GM12801 (cell line): ENCODE data around the gene SERPINB3.
"Not testable (repeated sequence)": the region's sequence is repeated elsewhere in the genome, so short reads cannot be mapped to it uniquely, and the experiment has no call there.

ENCODE experiments used
- TF ChIP-seq, protein P1 (sequence below): IDR thresholded peaks from one replicate; pipeline ENCODE4 v1.5.1; 2011; ENCODE audit warnings: control low read depth; ENCODE audit not compliant: insufficient read length; ENCODE audit errors: extremely low read depth

Gene SERPINB3

DNA sequence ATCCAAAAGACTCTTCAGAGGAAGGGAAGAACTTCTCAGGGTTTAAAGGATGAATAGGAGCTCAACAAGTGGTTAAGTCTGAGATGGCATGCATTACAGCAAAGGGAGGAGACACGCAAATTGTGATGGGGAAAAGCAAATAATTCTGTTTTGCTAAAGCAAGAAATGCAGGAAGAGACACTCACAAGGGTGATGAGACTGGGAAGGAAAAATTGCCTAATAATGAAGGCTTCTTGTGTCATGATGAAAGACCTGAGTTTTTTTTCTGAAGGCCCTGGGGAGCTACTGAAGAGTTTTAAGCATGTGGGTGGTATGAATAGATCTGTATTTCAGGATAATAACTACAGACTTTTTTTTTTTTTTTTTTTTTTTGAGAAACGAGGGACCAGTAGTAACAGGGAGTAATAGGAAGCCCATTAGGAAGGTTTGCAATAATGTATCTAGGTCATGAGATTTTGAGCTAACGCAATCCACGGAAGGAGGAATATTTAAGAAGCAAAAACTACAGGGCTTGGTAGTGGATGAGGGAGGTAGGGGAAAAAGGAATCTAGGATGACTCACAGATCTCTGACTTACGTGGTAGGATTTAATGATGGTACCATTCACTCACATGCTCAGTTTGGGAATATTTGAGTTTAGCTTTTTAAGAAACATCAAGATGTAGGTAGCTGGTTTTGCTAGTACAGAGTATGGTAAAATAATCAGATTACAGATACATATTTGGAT, 16.0 kb upstream of the SERPINB3 start:
- TF ChIP-seq, protein P1, sequence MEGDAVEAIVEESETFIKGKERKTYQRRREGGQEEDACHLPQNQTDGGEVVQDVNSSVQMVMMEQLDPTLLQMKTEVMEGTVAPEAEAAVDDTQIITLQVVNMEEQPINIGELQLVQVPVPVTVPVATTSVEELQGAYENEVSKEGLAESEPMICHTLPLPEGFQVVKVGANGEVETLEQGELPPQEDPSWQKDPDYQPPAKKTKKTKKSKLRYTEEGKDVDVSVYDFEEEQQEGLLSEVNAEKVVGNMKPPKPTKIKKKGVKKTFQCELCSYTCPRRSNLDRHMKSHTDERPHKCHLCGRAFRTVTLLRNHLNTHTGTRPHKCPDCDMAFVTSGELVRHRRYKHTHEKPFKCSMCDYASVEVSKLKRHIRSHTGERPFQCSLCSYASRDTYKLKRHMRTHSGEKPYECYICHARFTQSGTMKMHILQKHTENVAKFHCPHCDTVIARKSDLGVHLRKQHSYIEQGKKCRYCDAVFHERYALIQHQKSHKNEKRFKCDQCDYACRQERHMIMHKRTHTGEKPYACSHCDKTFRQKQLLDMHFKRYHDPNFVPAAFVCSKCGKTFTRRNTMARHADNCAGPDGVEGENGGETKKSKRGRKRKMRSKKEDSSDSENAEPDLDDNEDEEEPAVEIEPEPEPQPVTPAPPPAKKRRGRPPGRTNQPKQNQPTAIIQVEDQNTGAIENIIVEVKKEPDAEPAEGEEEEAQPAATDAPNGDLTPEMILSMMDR = no peak

DNA sequence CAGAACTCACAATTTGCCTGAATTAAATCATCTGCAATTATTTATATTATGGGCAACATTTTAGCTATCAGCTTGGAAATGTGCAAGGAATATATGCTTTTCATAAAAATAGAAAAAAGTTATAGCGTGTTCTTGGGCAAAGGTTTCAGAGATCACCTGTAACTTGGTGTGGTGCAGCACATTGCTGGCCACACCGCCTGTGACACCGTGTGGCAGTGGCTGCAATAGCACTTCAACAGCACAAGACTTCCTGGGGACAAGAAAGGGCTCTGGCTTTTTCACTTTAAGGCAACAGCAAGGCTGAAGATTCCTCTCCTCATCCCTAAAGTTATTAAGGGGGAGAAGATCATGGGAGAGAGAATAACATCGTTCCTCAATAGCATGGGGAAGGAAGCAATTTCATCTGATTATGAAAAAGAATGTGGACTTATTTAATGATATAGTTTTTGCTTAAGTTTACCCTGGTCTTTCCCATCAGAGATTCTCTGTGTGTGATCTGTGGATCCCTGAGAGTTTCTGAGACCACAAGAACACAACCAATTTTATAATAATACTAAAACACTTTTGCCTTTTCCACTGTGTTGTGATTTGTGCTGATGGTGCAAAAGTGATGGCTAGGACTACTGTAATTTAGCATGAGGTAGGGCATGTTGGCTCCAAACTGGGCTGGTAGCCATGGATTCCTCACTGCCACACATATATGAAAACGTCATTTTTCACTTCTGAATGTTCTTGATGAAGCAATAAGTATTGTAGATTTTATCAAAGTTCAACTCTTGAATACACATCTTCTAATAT, 15.0 kb upstream of the SERPINB3 start:
- TF ChIP-seq, protein P1 = no peak

DNA sequence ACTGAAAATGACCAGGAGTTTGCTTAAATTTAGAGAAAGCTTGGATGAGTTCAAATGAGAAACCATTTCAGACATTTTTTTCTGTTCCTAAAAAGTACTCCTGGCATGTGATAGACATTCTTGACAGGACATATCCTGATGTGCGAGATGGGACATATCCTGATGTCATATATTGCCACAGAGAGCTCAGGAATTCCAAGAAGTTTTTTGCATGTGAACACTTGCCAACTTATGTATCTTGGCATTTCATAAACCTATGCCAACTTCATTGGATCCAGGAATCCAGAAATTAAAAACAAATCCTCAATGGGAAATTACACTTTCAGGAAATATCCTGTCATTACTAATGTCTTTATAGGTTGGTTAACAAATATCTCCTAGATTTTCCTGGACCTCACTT, 2.9 kb upstream of the SERPINB3 start:
- TF ChIP-seq, protein P1 = no peak

DNA sequence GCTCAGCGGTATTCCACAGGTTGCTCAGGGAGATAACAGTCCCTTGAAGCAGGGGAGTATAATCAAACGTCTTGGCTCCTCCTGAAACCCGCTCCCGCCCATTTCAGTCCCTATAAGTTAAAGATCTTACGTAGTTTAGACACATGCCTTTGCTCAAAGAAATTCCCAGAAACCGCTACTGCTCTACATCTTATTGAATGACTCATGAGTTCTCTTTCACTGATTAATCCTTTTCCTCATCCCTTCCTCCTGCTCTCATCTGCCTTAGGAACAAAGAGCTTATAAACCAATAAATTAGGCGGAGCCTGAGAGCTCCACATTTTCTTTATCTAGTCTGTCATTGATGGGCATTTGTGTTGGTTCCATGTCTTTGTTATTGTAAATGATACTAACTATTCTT, 13.5 kb downstream of the SERPINB3 start:
- TF ChIP-seq, protein P1 = no peak

DNA sequence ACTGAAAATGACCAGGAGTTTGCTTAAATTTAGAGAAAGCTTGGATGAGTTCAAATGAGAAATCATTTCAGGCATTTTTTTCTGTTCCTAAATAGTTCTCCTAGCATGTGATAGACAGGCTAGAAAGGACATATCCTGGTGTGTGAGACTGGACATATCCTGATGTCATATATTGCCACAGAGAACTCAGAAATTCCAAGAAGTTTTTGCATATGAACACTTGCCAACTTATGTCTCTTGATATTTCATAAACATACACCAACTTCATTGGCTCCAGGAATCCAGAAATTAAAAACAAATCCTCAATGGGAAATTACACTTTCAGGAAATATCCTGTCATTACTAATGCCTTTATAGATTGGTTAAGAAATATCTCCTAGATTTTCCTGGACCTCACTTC, 14.8 kb downstream of the SERPINB3 start:
- TF ChIP-seq, protein P1 = no peak

DNA sequence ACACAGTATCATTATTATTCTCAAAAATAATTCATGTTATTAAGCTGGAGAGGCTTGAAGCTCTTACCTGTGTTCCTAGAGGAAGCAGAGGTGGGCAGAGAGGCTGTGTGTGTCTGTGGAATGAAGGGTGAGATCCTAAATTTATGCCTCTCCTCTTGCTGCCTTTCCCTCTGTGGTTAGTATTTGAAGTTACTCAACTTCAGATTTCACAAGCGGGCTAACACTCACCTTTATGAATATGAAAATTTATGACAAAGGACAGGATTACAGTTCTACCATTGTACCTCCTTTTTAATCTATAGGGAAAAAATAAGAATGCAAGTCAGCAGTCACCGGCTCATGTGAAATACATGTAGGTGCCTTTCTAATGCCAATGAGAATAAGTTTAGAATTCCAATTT, 17.6 kb downstream of the SERPINB3 start, which contains the start of gene SERPINB4:
Gene SERPINB4, minus strand, starts transcription at position 115 of the 400 bp plus-strand sequence. CDS start 679 bp downstream, outside the sequence.
- TF ChIP-seq, protein P1 = not testable (repeated sequence)

DNA sequence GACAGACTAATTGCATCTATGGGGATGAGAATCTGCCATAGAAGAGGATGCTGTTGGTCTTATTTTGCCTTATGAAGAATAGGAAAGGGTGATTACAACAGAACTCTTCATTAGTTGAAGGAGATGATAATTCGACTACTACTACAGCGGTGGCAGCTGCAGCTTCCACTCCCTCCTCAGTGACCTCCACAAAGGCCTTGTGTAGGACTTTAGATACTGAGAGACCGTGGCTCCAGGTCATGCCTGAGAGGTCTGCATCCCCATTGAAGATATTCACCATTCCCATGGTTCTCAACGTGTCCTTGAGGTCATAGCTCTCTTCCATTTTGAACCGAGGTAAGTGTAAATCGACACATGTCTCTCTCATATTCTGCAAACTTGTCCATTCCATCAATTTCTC, 24.0 kb downstream of the SERPINB3 start:
- TF ChIP-seq, protein P1 = no peak
